ENCODE data around the gene ERG28. TPM values are rescaled to one million over a fixed set of nuclear protein-coding genes. Genes with fewer than 3 reads are reported as not detected.

The ERG28 gene
- total RNA-seq, 1 experiment from 2014 or later: 5.9 TPM

GRCh38 chr14:75685910-75686309 lies 25.2 kb upstream of the ERG28 start:
- Histone ChIP-seq H3K4me3 (no peak overlapping the region), H3K4me1 (replicated peaks) (no peaks in the 10 kb centered on the region), H3K36me3 (peaks cover 9% of the 10 kb centered on the region), H3K9me3 (replicated peaks) (no peaks in the 10 kb centered on the region), H3K27ac (no peak overlapping the region), H3K27me3 (replicated peaks) (no peaks in the 10 kb centered on the region)
- no peak for DNase-seq (ENCODE audit: low read depth in 1 of 2, low spot score in 2 of 2)

GRCh38 chr14:75675265-75675960 lies 14.7 kb upstream of the ERG28 start:
- H3K4me3 ChIP-seq: no peak overlapping the region
- no peaks in the 10 kb centered on the region for H3K4me1 ChIP-seq (replicated peaks)
- DNase-seq (ENCODE audit: low read depth in 1 of 2, low spot score in 2 of 2): no peak
- H3K36me3 ChIP-seq: no peaks in the 10 kb centered on the region
- no peaks in the 10 kb centered on the region for H3K27me3 ChIP-seq (replicated peaks)
- H3K27ac ChIP-seq: no peak overlapping the region
- H3K9me3 ChIP-seq (replicated peaks): no peaks in the 10 kb centered on the region

DNA sequence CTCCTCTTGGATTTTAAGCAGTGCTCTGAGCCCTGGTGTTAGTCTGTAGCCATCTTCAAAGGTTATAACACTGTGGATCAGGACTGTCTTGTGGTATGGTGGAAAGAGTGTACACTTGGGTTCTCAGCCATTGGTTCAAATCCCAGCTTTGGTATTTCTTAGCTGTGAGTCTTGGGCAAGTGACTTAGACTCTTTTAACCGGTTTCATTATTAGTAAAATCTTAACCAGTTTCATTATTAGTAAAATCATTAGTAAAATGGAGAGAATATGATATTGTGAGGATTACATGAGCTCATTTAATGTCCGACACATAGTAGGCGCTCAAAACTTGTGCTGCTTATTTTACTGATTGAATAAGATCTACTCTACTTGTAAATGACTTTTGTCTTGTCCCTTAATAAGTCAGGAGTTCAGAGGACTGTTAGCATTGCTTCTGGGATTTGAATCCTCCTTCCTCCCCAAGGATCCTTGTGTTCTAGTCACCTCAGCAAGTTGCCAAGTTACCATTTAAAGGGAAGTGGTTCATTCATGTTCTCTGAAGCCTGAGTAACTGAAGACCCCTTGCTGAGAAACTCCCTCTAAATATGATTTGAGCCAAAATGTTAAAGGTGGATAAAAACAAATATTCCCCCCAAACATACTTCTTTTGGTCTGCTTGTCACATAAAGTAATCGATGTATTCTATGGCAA lies 12.8 kb upstream of the ERG28 start:
- H3K27me3 ChIP-seq (replicated peaks): no peaks in the 10 kb centered on the region
- DNase-seq (ENCODE audit: low read depth in 1 of 2, low spot score in 2 of 2): no peak
- H3K27ac ChIP-seq: no peak overlapping the region

DNA sequence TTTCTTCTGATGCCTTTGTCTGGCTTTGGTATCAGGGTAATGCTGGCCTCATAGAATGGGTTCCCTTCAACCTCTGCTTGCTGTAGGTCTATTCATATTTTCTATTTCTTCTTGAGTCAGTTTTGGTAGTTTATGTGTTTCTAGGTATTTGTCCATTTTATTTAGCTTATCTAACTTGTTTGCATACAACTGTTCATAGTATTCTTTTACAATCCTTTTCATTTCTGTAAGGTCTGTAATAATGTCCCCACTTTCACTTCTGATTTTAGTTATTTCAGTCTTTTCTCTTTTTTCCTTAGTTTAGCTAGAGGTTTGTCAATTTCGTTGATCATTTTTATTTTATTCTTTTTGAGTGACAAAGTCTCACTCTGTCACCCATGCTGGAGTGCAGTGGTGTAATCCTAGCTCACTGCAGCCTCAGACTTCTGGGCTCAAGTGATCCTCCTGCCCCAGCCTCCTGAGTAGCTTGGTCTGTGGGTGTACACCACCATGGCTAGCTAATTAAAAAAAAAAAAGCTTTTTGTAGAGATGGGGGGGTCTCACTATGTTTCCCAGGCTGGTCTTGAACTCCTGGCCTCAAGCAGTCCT lies 12.0 kb upstream of the ERG28 start:
- Histone ChIP-seq H3K4me1 (replicated peaks) (no peaks in the 10 kb centered on the region), H3K36me3 (peaks cover 7% of the 10 kb centered on the region; the same call in 1 of the 2 replicates), H3K27me3 (replicated peaks) (no peaks in the 10 kb centered on the region), H3K4me3 (no peak overlapping the region), H3K27ac (no peak overlapping the region), H3K9me3 (replicated peaks) (no peaks in the 10 kb centered on the region)
- no peak for DNase-seq (ENCODE audit: low read depth in 1 of 2, low spot score in 2 of 2)

More for the DNA sequence above, 12.8 kb upstream of the ERG28 start:
- H3K4me1 ChIP-seq (replicated peaks): no peaks in the 10 kb centered on the region
- H3K4me3 ChIP-seq: no peak overlapping the region
- peaks cover 7% of the 10 kb centered on the region; the same call in 1 of the 2 replicates for H3K36me3 ChIP-seq
- no peaks in the 10 kb centered on the region for H3K9me3 ChIP-seq (replicated peaks)

DNA sequence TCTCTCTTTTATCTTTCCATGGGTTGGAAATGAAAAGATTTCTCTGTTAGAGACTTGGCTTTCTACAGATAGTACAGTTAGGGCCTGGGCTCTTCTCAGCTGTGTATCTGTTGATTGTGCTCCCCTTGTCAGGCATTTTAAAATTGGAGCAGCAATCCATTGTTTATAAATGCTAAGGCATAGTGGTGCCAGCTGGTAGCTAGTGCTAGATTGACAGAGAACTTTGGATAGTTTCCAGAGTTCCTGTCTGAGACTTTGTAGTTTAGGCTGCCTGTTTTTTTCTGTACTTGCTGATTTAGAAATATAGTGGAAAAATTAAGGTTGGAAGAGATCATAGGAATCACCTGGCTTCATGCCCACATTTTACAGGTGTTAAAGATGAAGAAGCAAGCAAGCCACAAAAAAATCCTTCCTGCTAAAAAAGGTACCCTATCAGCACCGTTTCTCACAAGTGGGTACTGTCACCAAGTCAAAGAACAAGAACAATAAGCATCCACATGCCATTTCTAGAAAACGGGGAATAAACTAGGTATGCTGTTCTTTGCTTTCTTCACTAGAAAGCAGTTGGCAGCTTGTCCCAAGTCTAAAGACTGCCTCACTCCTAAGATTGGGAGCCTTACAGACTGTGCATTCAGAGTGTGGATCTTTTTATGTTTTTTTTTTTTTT lies 6.6 kb upstream of the ERG28 start:
- Histone ChIP-seq H3K9me3 (replicated peaks) (no peaks in the 10 kb centered on the region), H3K4me1 (replicated peaks) (no peaks in the 10 kb centered on the region), H3K36me3 (peaks cover 10% of the 10 kb centered on the region), H3K27me3 (replicated peaks) (no peaks in the 10 kb centered on the region), H3K27ac (no peak overlapping the region), H3K4me3 (no peak overlapping the region)
- no peak for DNase-seq (ENCODE audit: low read depth in 1 of 2, low spot score in 2 of 2)

DNA sequence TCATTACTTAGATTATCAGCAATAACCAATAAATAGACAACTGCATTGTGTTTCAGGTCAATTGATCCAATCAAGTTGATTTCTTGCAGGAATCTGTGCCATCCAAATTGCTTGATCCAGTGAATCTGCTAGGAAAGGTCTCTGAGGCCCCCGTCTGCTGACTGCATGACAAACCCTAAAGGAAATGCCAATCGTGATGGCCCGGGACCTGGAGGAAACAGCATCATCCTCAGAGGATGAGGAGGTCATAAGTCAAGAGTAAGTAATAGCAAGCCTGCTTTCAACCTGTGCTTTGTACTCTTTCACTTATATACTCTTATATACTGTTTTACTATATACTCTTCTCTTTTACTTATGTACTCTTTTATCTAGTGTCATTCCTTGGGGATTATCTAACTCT lies 2.3 kb upstream of the ERG28 start:
- DNase-seq (ENCODE audit: low read depth in 1 of 2, low spot score in 2 of 2): no peak
- H3K27ac ChIP-seq: no peak overlapping the region

GRCh38 chr14:75661499-75661814 lies 781 bp upstream of the ERG28 start:
- Histone ChIP-seq H3K9me3 (replicated peaks) (no peaks in the 10 kb centered on the region), H3K4me3 (peak overlapping the region; percentile 90), H3K27ac (peak overlapping the region; percentile 77), H3K36me3 (peaks cover 9% of the 10 kb centered on the region), H3K4me1 (replicated peaks) (0 out of 2 replicates have a peak, but pooled peaks cover 5% of the 10 kb centered on the region), H3K27me3 (replicated peaks) (no peaks in the 10 kb centered on the region)
- DNase-seq (ENCODE audit: low read depth in 1 of 2, low spot score in 2 of 2): no peak

More for the DNA sequence above, 2.3 kb upstream of the ERG28 start:
- Histone ChIP-seq H3K4me1 (replicated peaks) (0 out of 2 replicates have a peak, but pooled peaks cover 5% of the 10 kb centered on the region), H3K9me3 (replicated peaks) (no peaks in the 10 kb centered on the region), H3K27me3 (replicated peaks) (no peaks in the 10 kb centered on the region), H3K36me3 (peaks cover 7% of the 10 kb centered on the region), H3K4me3 (no peak overlapping the region)

DNA sequence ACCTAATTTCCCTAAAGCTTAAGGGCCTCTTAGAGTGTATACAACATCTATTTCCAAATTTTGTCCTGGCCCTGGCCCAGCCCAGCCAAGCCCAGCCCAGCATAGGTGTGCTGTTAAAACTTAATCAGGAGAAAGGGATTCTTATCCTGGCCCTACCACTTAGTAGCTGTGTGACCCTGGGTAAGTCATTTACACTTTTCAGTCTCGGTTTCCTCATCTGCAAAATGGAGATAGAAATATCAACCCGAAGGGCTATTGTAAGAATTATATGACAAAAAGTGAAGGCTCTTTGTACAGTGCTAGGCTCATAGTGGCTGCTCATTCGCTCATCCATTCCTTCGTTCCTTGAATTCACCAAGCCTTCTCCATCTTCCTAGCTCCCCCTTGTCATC lies 442 bp downstream of the ERG28 start:
- peaks cover 9% of the 10 kb centered on the region for H3K36me3 ChIP-seq
- no peak overlapping the region for H3K27ac ChIP-seq
- H3K9me3 ChIP-seq (replicated peaks): no peaks in the 10 kb centered on the region
- no peaks in the 10 kb centered on the region for H3K27me3 ChIP-seq (replicated peaks)
- no peak for DNase-seq (ENCODE audit: low read depth in 1 of 2, low spot score in 2 of 2)
- peak overlapping the region; percentile 90 for H3K4me3 ChIP-seq
- 0 out of 2 replicates have a peak, but pooled peaks cover 5% of the 10 kb centered on the region for H3K4me1 ChIP-seq (replicated peaks)

DNA sequence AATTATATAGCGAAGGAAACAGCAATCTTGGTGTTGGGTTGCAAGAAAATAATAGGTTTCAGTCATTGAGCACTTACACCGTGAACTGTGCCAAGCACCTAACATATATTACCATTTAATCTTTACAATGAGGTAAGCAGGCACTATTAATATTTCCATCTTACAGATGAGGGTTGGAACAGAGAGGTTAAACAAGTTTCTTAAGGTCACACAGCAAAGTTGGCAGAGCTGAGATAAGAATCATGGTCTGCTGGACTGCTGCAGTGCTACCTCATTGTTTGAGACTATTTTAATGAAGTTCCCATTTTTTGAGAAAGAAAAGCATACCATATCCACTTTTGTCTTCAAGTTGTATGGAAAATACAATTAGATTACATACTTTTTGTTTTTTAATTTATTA lies 1.7 kb downstream of the ERG28 start:
- Histone ChIP-seq H3K27ac (no peak overlapping the region), H3K27me3 (replicated peaks) (no peaks in the 10 kb centered on the region), H3K36me3 (peaks cover 8% of the 10 kb centered on the region), H3K4me3 (no peak overlapping the region), H3K4me1 (replicated peaks) (0 out of 2 replicates have a peak, but pooled peaks cover 5% of the 10 kb centered on the region), H3K9me3 (replicated peaks) (no peaks in the 10 kb centered on the region)
- no peak for DNase-seq (ENCODE audit: low read depth in 1 of 2, low spot score in 2 of 2)

DNA sequence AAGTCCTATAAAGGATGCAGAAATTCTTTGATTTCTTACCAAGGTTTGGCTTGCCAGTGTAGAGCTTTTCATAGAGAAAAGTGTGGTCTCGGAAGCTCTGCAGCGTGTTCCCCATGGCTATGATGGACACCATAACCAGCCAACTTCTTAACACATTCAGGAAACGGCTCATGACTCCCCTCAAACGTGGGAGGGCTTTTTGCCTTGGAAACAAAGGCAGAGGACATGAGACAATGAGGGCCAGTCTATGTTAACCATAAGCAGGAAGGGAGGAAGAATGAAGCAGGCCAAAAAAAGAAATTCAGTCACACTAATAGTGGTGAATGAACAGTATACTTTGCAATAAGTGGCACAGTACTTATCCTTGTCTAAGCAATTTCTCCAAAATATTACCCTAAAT lies 3.3 kb downstream of the ERG28 start:
- peaks cover 8% of the 10 kb centered on the region for H3K36me3 ChIP-seq
- H3K4me1 ChIP-seq (replicated peaks): 0 out of 2 replicates have a peak, but pooled peaks cover 5% of the 10 kb centered on the region
- no peaks in the 10 kb centered on the region for H3K9me3 ChIP-seq (replicated peaks)
- H3K4me3 ChIP-seq: no peak overlapping the region
- no peak for DNase-seq (ENCODE audit: low read depth in 1 of 2, low spot score in 2 of 2)
- H3K27ac ChIP-seq: no peak overlapping the region
- H3K27me3 ChIP-seq (replicated peaks): no peaks in the 10 kb centered on the region

GRCh38 chr14:75655235-75655634 lies 5.4 kb downstream of the ERG28 start:
- H3K4me3 ChIP-seq: no peak overlapping the region
- H3K27ac ChIP-seq: no peak overlapping the region
- H3K9me3 ChIP-seq (replicated peaks): no peaks in the 10 kb centered on the region
- H3K27me3 ChIP-seq (replicated peaks): no peaks in the 10 kb centered on the region
- DNase-seq (ENCODE audit: low read depth in 1 of 2, low spot score in 2 of 2): no peak
- 0 out of 2 replicates have a peak, but pooled peaks cover 4% of the 10 kb centered on the region for H3K4me1 ChIP-seq (replicated peaks)
- peaks cover 10% of the 10 kb centered on the region for H3K36me3 ChIP-seq

- peak; percentile 52 to 63 for DNase-seq (ENCODE audit: low read depth in 1 of 2, low spot score in 2 of 2)
- no peak overlapping the region for H3K4me3 ChIP-seq
- H3K4me1 ChIP-seq (replicated peaks): peaks cover under 1% of the 10 kb centered on the region
- H3K9me3 ChIP-seq (replicated peaks): no peaks in the 10 kb centered on the region
- H3K36me3 ChIP-seq: peaks cover 18% of the 10 kb centered on the region
- no peaks in the 10 kb centered on the region for H3K27me3 ChIP-seq (replicated peaks)
- H3K27ac ChIP-seq: no peak overlapping the region
These were observed 6.4 kb downstream of the ERG28 start for GRCh38 chr14:75654127-75654732.

DNA sequence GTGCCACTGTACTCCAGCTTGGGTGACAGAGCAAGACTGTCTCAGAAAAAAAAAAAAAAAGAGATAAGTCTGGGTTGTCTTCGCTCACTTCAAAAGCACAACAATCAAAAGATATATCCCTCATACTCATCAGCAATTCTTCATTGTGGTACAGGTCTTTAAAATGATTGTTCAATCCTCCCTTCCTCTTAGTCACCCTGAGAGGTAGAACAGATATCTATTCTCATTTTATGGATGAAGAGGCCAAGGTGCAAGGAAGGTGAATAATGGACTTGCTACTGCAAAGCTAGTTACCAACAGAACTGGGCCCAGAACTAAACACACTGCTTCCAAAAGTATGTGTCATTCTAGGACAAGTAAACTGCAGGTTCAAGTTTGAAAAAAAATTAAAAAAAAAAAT lies 7.1 kb downstream of the ERG28 start:
- Histone ChIP-seq H3K9me3 (replicated peaks) (no peaks in the 10 kb centered on the region), H3K27ac (no peak overlapping the region), H3K4me1 (replicated peaks) (peaks cover 7% of the 10 kb centered on the region), H3K4me3 (no peak overlapping the region), H3K36me3 (peaks cover 20% of the 10 kb centered on the region), H3K27me3 (replicated peaks) (no peaks in the 10 kb centered on the region)
- DNase-seq (ENCODE audit: low read depth in 1 of 2, low spot score in 2 of 2): no peak
